Adrenal gland (tissue), 5 donors: ENCODE results near the gene RPTOR.

Experiments
- POLR2A ChIP-seq, 2 donors: fragments of 450-650 bp; IDR thresholded peaks; one replicate each; pipeline ENCODE4 v1.6.1; 2017; ENCODE audit warnings: antibody characterized with exemption in 2 of 2, mild to moderate bottlenecking in 2 of 2, moderate library complexity in 1 of 2
- TF ChIP-seq, protein P1 (sequence below), 6 experiments: fragments of 450-650 bp in 4 of 6; fragments of 200-600 bp in 2 of 6; sonication (generic) in 1 of 6; IDR thresholded peaks; 1 replicate in 5 of 6; 2 replicates in 1 of 6; pipeline versions ENCODE4 v1.5.1 to v1.8.0; 2016 to 2021; ENCODE audit warnings: antibody characterized with exemption in 6 of 6, mild to moderate bottlenecking in 2 of 6, moderate library complexity in 1 of 6
- donor health status: DM: no; HTN: no; CAD: no.

DNA sequence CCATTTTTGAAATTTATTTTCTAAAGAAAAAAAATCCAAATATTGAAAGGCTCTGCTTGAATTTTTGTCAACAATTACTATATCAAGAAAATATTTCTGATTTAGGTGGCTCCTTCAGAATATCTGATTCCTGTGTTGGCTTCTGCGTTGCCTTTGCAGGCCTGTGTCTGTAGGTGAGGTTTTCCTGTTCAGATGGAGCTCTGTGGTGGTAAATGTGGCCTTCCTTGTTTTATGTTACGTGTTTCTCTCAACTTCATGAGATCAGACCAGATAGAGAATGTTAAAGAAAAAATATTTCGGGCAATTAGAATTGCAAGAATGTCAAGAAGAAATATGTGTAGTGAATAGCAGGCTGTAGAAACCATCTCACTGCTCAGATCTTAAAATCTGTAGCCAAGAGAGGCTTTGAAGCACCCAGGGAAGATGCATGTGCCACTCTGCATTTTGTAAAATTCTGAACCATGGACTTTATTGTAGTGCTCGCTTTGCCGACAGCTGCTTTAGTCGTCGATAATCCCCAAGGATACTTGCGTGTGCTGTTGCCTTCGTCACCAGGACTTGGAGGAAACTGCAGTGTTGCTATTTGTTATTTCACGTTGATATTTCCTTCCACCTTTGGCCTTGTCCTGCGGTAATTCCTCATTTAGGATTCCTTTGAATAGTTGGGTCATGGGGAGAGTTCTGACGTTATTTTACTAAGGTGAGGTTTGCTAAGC is 69.9 kb downstream of the RPTOR start:
- TF ChIP-seq, protein P1, sequence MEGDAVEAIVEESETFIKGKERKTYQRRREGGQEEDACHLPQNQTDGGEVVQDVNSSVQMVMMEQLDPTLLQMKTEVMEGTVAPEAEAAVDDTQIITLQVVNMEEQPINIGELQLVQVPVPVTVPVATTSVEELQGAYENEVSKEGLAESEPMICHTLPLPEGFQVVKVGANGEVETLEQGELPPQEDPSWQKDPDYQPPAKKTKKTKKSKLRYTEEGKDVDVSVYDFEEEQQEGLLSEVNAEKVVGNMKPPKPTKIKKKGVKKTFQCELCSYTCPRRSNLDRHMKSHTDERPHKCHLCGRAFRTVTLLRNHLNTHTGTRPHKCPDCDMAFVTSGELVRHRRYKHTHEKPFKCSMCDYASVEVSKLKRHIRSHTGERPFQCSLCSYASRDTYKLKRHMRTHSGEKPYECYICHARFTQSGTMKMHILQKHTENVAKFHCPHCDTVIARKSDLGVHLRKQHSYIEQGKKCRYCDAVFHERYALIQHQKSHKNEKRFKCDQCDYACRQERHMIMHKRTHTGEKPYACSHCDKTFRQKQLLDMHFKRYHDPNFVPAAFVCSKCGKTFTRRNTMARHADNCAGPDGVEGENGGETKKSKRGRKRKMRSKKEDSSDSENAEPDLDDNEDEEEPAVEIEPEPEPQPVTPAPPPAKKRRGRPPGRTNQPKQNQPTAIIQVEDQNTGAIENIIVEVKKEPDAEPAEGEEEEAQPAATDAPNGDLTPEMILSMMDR (IDR thresholded peaks at IDR 0.05) = no peak
- TF ChIP-seq POLR2A (IDR thresholded peaks at IDR 0.05) = no peak
